Colonic mucosa (tissue), 4 donors: ENCODE measurements around the gene CAPN3. TPM values are rescaled to one million over a fixed set of nuclear protein-coding genes. Genes with fewer than 3 reads are reported as not detected.

Experiments used
- DNase-seq: peaks from one replicate; pipeline ENCODE4 v3.0.0-alpha.2; 2020
- H3K27ac ChIP-seq: fragments of 200-600 bp; one replicate; pipeline ENCODE4 v1.8.0; 2021
- H3K27me3 ChIP-seq: fragments of 200-600 bp; one replicate; pipeline ENCODE4 v1.8.0; 2021
- H3K36me3 ChIP-seq: fragments of 200-600 bp; one replicate; pipeline ENCODE4 v1.8.0; 2021
- H3K4me1 ChIP-seq: fragments of 200-600 bp; one replicate; pipeline ENCODE4 v1.8.0; 2021; ENCODE audit warnings: mild to moderate bottlenecking
- H3K4me3 ChIP-seq: fragments of 200-600 bp; one replicate; pipeline ENCODE4 v1.8.0; 2021
- H3K9ac ChIP-seq, 2 donors: one replicate each; pipeline ENCODE4 v1.7.0; 2013; ENCODE audit warnings: control low read depth in 2 of 2, low read depth in 2 of 2, low read length in 2 of 2
- H3K9me3 ChIP-seq: fragments of 200-600 bp; one replicate; pipeline ENCODE4 v1.8.0; 2021
- CTCF ChIP-seq: fragments of 200-600 bp; IDR thresholded peaks from one replicate; pipeline ENCODE4 v1.8.0; 2022; ENCODE audit warnings: antibody characterized with exemption, mild to moderate bottlenecking
- intact Hi-C: fragments of 100-400 bp; cut with DNase I; formaldehyde crosslinking; loops from one replicate; pipeline ENCODE4 v1.14.1; 2022
- total RNA-seq, 2 donors: library from RNA; stranded (reverse); fragmentation: NEBNext Ultra II Directional in 1 of 2; extraction: Animal tissue kit (Norgen Biotek cat#: 25700) in 1 of 2; gene quantifications; one replicate each; pipeline ENCODE4 v1.2.1, GENCODE V29; 2021
- donor health status: healthy.
- donor health status: DM: no; HTN: no; CAD: no.
- donor health status: DM: no; HTN: no; CAD: no.

Gene CAPN3
- total RNA-seq, 2 donors from 2014 or later, result 6.8 TPM

DNA sequence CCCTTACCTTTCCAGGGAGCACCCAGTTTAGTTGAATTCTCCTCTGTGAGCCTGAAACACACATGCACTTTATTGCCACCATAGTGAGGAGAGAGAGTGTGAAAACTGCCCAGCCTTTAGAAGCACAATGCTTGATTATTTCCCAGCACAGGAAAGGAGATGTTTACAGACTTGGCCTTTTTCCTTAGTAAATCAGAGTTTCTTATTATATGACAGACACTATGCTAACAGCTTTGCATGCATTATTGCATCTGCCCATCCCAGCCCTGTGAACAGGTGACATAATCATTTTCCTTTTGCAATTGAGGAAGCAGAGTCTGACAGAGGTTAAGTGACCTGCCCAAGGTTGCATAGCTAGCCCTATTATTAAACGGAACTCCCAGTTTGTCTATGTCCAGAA is 36.5 kb downstream of the CAPN3 start:
- Histone ChIP-seq H3K9me3 (no peaks in the 10 kb centered on the region), H3K4me1 (peaks cover 10% of the 10 kb centered on the region), H3K27ac (peak overlapping the region; percentile 78), H3K9ac (peak overlapping the region; percentile 5 to 82), H3K4me3 (no peak overlapping the region), H3K27me3 (no peaks in the 10 kb centered on the region), H3K36me3 (no peaks in the 10 kb centered on the region)
- intact Hi-C loops, result no loop called here
- peak; percentile 36 for DNase-seq
- TF ChIP-seq CTCF, result no peak

- intact Hi-C loops, result no loop called here
- Histone ChIP-seq H3K4me1 (no peaks in the 10 kb centered on the region), H3K27ac (no peak overlapping the region), H3K4me3 (no peak overlapping the region), H3K36me3 (no peaks in the 10 kb centered on the region), H3K27me3 (no peaks in the 10 kb centered on the region), H3K9me3 (no peaks in the 10 kb centered on the region), H3K9ac (peak overlapping the region in 1 of 2 donors; percentile 27)
- no peak for DNase-seq
- no peak for TF ChIP-seq CTCF
These were observed 42.5 kb downstream of the CAPN3 start for GRCh38 chr15:42401544-42402454.

GRCh38 chr15:42402455-42403205 is 43.3 kb downstream of the CAPN3 start:
- Histone ChIP-seq H3K9me3 (no peaks in the 10 kb centered on the region), H3K9ac (no peak overlapping the region), H3K4me1 (no peaks in the 10 kb centered on the region), H3K36me3 (no peaks in the 10 kb centered on the region), H3K27me3 (no peaks in the 10 kb centered on the region), H3K4me3 (no peak overlapping the region), H3K27ac (no peak overlapping the region)
- no peak for DNase-seq
- intact Hi-C loops, result no loop called here
- no peak for TF ChIP-seq CTCF

GRCh38 chr15:42403389-42403788 is 44.1 kb downstream of the CAPN3 start:
- Histone ChIP-seq H3K4me1 (no peaks in the 10 kb centered on the region), H3K9me3 (no peaks in the 10 kb centered on the region), H3K9ac (no peak overlapping the region), H3K27me3 (no peaks in the 10 kb centered on the region), H3K36me3 (no peaks in the 10 kb centered on the region), H3K4me3 (no peak overlapping the region), H3K27ac (no peak overlapping the region)
- no peak for TF ChIP-seq CTCF
- intact Hi-C loops, result no loop called here
- DNase-seq, result no peak

GRCh38 chr15:42404461-42405235 is 45.3 kb downstream of the CAPN3 start:
- DNase-seq, result no peak
- H3K4me1 ChIP-seq, result no peaks in the 10 kb centered on the region
- intact Hi-C loops, result no loop called here
- TF ChIP-seq CTCF, result no peak
- H3K36me3 ChIP-seq, result no peaks in the 10 kb centered on the region
- no peaks in the 10 kb centered on the region for H3K27me3 ChIP-seq
- no peaks in the 10 kb centered on the region for H3K9me3 ChIP-seq
- H3K27ac ChIP-seq, result no peak overlapping the region
- no peak overlapping the region for H3K9ac ChIP-seq
- no peak overlapping the region for H3K4me3 ChIP-seq
